Measurements from ENCODE around the gene ACP5. TPM values are rescaled to one million over a fixed set of nuclear protein-coding genes. Genes with fewer than 3 reads are reported as not detected.
"Not testable (repeated sequence)": the region's sequence is repeated elsewhere in the genome, so short reads cannot be mapped to it uniquely, and the experiment has no call there.

The ACP5 gene
- total and polyA plus RNA-seq, 4 donors = 0.70 to 8.0 (median 2.9) TPM

GRCh38 chr19:11599704-11600103 lies 22.3 kb upstream of the ACP5 start:
- not testable (repeated sequence) for DNase-seq (ENCODE audit: low read depth in 4 of 6, low spot score in 6 of 6); H3K27ac ChIP-seq (ENCODE audit: low read depth, low read length); H3K9me3 ChIP-seq (ENCODE audit: control insufficient read depth, insufficient read depth, low read length); H3K27me3 ChIP-seq (ENCODE audit: control insufficient read depth, insufficient read depth, low read length); H3K4me3 ChIP-seq (ENCODE audit: low read depth, low read length)
- Histone ChIP-seq H3K4me1 (ENCODE audit: control insufficient read depth, insufficient read depth, low read length) (peaks cover 17% of the 10 kb centered on the region), H3K36me3 (ENCODE audit: control insufficient read depth, insufficient read depth, low read length) (peaks cover 15% of the 10 kb centered on the region)
- WGBS (ENCODE audit: insufficient coverage) = 98% methylated on average over 4 of the region's 8 CpGs

GRCh38 chr19:11598746-11599145 lies 21.3 kb upstream of the ACP5 start:
- no peaks in the 10 kb centered on the region for H3K9me3 ChIP-seq (ENCODE audit: control insufficient read depth, insufficient read depth, low read length)
- no peaks in the 10 kb centered on the region for H3K27me3 ChIP-seq (ENCODE audit: control insufficient read depth, insufficient read depth, low read length)
- no peak for DNase-seq (ENCODE audit: low read depth in 4 of 6, low spot score in 6 of 6)
- WGBS (ENCODE audit: insufficient coverage) = no CpG with 5 or more reads among the region's 2 CpGs
- peaks cover 11% of the 10 kb centered on the region for H3K36me3 ChIP-seq (ENCODE audit: control insufficient read depth, insufficient read depth, low read length)
- no peak overlapping the region for H3K4me3 ChIP-seq (ENCODE audit: low read depth, low read length)
- no peak overlapping the region for H3K27ac ChIP-seq (ENCODE audit: low read depth, low read length)
- peaks cover 17% of the 10 kb centered on the region for H3K4me1 ChIP-seq (ENCODE audit: control insufficient read depth, insufficient read depth, low read length)

- Histone ChIP-seq H3K9me3 (ENCODE audit: control insufficient read depth, insufficient read depth, low read length) (no peaks in the 10 kb centered on the region), H3K27ac (ENCODE audit: low read depth, low read length) (peak overlapping the region; percentile 97), H3K4me1 (ENCODE audit: control insufficient read depth, insufficient read depth, low read length) (peaks cover 17% of the 10 kb centered on the region), H3K4me3 (ENCODE audit: low read depth, low read length) (peak overlapping the region; percentile 97), H3K27me3 (ENCODE audit: control insufficient read depth, insufficient read depth, low read length) (no peaks in the 10 kb centered on the region), H3K36me3 (ENCODE audit: control insufficient read depth, insufficient read depth, low read length) (peaks cover 11% of the 10 kb centered on the region)
- 50% methylated on average over 2 of the region's 10 CpGs for WGBS (ENCODE audit: insufficient coverage)
- no peak for DNase-seq (ENCODE audit: low read depth in 4 of 6, low spot score in 6 of 6)
Measured at GRCh38 chr19:11598103-11598483, 20.6 kb upstream of the ACP5 start.

- peaks cover 17% of the 10 kb centered on the region for H3K4me1 ChIP-seq (ENCODE audit: control insufficient read depth, insufficient read depth, low read length)
- peak; percentile 89 to 99 (median 98) for DNase-seq (ENCODE audit: low read depth in 4 of 6, low spot score in 6 of 6)
- H3K4me3 ChIP-seq (ENCODE audit: low read depth, low read length) = peak within 1 kb of the TSS; percentile 97
- no peaks in the 10 kb centered on the region for H3K9me3 ChIP-seq (ENCODE audit: control insufficient read depth, insufficient read depth, low read length)
- H3K36me3 ChIP-seq (ENCODE audit: control insufficient read depth, insufficient read depth, low read length) = peaks cover 11% of the 10 kb centered on the region
- no peaks in the 10 kb centered on the region for H3K27me3 ChIP-seq (ENCODE audit: control insufficient read depth, insufficient read depth, low read length)
- under 1% methylated on average over 66 of the region's 67 CpGs for WGBS (ENCODE audit: insufficient coverage)
- H3K27ac ChIP-seq (ENCODE audit: low read depth, low read length) = peak within 1 kb of the TSS; percentile 97
Measured at GRCh38 chr19:11597202-11598102, 20.0 kb upstream of the ACP5 start, which contains the start of gene ZNF627. Gene ZNF627 (plus strand): TSS chr19:11597483. CDS start chr19:11597628, 145 bp downstream.

- no peak for DNase-seq (ENCODE audit: low read depth in 4 of 6, low spot score in 6 of 6)
- Histone ChIP-seq H3K36me3 (ENCODE audit: control insufficient read depth, insufficient read depth, low read length) (peaks cover 11% of the 10 kb centered on the region), H3K9me3 (ENCODE audit: control insufficient read depth, insufficient read depth, low read length) (no peaks in the 10 kb centered on the region), H3K4me3 (ENCODE audit: low read depth, low read length) (no peak overlapping the region), H3K27ac (ENCODE audit: low read depth, low read length) (no peak overlapping the region), H3K27me3 (ENCODE audit: control insufficient read depth, insufficient read depth, low read length) (no peaks in the 10 kb centered on the region), H3K4me1 (ENCODE audit: control insufficient read depth, insufficient read depth, low read length) (peaks cover 17% of the 10 kb centered on the region)
- 95% methylated on average over 10 of the region's 10 CpGs for WGBS (ENCODE audit: insufficient coverage)
Measured at GRCh38 chr19:11596156-11596555, 18.7 kb upstream of the ACP5 start.

- Histone ChIP-seq H3K36me3 (ENCODE audit: control insufficient read depth, insufficient read depth, low read length) (peaks cover 7% of the 10 kb centered on the region), H3K27me3 (ENCODE audit: control insufficient read depth, insufficient read depth, low read length) (no peaks in the 10 kb centered on the region), H3K27ac (ENCODE audit: low read depth, low read length) (no peak overlapping the region), H3K4me3 (ENCODE audit: low read depth, low read length) (no peak overlapping the region), H3K4me1 (ENCODE audit: control insufficient read depth, insufficient read depth, low read length) (peaks cover 16% of the 10 kb centered on the region), H3K9me3 (ENCODE audit: control insufficient read depth, insufficient read depth, low read length) (no peaks in the 10 kb centered on the region)
- WGBS (ENCODE audit: insufficient coverage) = no CpG with 5 or more reads among the region's 4 CpGs
- DNase-seq (ENCODE audit: low read depth in 4 of 6, low spot score in 6 of 6) = no peak
Measured at GRCh38 chr19:11594084-11594483, 16.6 kb upstream of the ACP5 start.

GRCh38 chr19:11587975-11588631 lies 10.7 kb upstream of the ACP5 start:
- no peaks in the 10 kb centered on the region for H3K36me3 ChIP-seq (ENCODE audit: control insufficient read depth, insufficient read depth, low read length)
- H3K27ac ChIP-seq (ENCODE audit: low read depth, low read length) = no peak overlapping the region
- 65% methylated on average over 7 of the region's 13 CpGs for WGBS (ENCODE audit: insufficient coverage)
- no peak for DNase-seq (ENCODE audit: low read depth in 4 of 6, low spot score in 6 of 6)
- H3K4me1 ChIP-seq (ENCODE audit: control insufficient read depth, insufficient read depth, low read length) = no peaks in the 10 kb centered on the region
- no peaks in the 10 kb centered on the region for H3K27me3 ChIP-seq (ENCODE audit: control insufficient read depth, insufficient read depth, low read length)
- no peak overlapping the region for H3K4me3 ChIP-seq (ENCODE audit: low read depth, low read length)
- no peaks in the 10 kb centered on the region for H3K9me3 ChIP-seq (ENCODE audit: control insufficient read depth, insufficient read depth, low read length)

- no peaks in the 10 kb centered on the region for H3K4me1 ChIP-seq (ENCODE audit: control insufficient read depth, insufficient read depth, low read length)
- no peaks in the 10 kb centered on the region for H3K27me3 ChIP-seq (ENCODE audit: control insufficient read depth, insufficient read depth, low read length)
- no peaks in the 10 kb centered on the region for H3K36me3 ChIP-seq (ENCODE audit: control insufficient read depth, insufficient read depth, low read length)
- WGBS (ENCODE audit: insufficient coverage) = no CpG with 5 or more reads among the region's 7 CpGs
- no peak overlapping the region for H3K4me3 ChIP-seq (ENCODE audit: low read depth, low read length)
- DNase-seq (ENCODE audit: low read depth in 4 of 6, low spot score in 6 of 6) = peak; percentile 36 to 94 (median 54)
- H3K27ac ChIP-seq (ENCODE audit: low read depth, low read length) = no peak overlapping the region
- no peaks in the 10 kb centered on the region for H3K9me3 ChIP-seq (ENCODE audit: control insufficient read depth, insufficient read depth, low read length)
Measured at GRCh38 chr19:11587302-11587974, 10.0 kb upstream of the ACP5 start.

GRCh38 chr19:11586331-11586730 lies 8.9 kb upstream of the ACP5 start:
- Histone ChIP-seq H3K9me3 (ENCODE audit: control insufficient read depth, insufficient read depth, low read length) (no peaks in the 10 kb centered on the region), H3K27me3 (ENCODE audit: control insufficient read depth, insufficient read depth, low read length) (no peaks in the 10 kb centered on the region), H3K4me1 (ENCODE audit: control insufficient read depth, insufficient read depth, low read length) (no peaks in the 10 kb centered on the region), H3K36me3 (ENCODE audit: control insufficient read depth, insufficient read depth, low read length) (no peaks in the 10 kb centered on the region), H3K4me3 (ENCODE audit: low read depth, low read length) (no peak overlapping the region), H3K27ac (ENCODE audit: low read depth, low read length) (no peak overlapping the region)
- no peak for DNase-seq (ENCODE audit: low read depth in 4 of 6, low spot score in 6 of 6)
- 71% methylated on average over 4 of the region's 6 CpGs for WGBS (ENCODE audit: insufficient coverage)
